Measurements from ENCODE around the gene LARP4B. TPM values are rescaled to one million over a fixed set of nuclear protein-coding genes. Genes with fewer than 3 reads are reported as not detected.
"Not testable (repeated sequence)": the region's sequence is repeated elsewhere in the genome, so short reads cannot be mapped to it uniquely, and the experiment has no call there.

Gene LARP4B
- total RNA-seq, 1 donor from 2014 or later: 30.8 TPM

DNA sequence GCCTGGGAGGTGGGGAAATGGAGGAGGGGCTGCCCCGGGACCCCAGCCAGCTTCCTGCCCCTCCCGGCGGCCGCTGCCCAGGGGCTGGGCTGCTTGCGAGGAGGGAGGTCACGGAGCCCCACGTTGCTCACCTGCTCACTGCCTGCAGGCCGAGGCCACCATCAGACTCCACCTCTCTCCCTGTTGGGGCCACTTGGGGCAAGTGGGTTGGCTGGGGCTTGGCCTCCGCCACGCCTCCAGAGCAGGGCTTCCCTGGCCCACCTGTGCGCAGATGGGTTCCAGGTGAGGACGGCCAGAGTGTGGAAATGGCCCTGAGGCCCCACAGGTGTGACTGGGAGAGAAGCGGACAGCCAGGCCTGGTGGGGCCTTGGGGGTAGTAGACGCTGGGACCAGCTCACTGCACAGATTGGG lies 159.3 kb downstream of the LARP4B start:
- H3K36me3 ChIP-seq (ENCODE audit: control insufficient read depth in 3 of 3, insufficient read depth in 3 of 3, low read length in 3 of 3): no peaks in the 10 kb centered on the region
- no peak overlapping the region for H3K27ac ChIP-seq (ENCODE audit: low read depth, low read length)
- H3K9me3 ChIP-seq (ENCODE audit: control insufficient read depth in 3 of 3, low read length in 3 of 3): peaks cover 0 to 9% (median 3%) of the 10 kb centered on the region in 3 donors
- H3K4me3 ChIP-seq (ENCODE audit: low read length in 3 of 3): no peak overlapping the region
- no peak overlapping the region for H3K9ac ChIP-seq (ENCODE audit: low read depth in 1 of 3, low read length in 3 of 3)
- H3K27me3 ChIP-seq (ENCODE audit: control insufficient read depth in 3 of 3, insufficient read depth in 3 of 3, low read length in 3 of 3): no peaks in the 10 kb centered on the region
- peaks cover 4 to 12% (median 10%) of the 10 kb centered on the region in 3 donors for H3K4me1 ChIP-seq (ENCODE audit: control insufficient read depth in 3 of 3, insufficient read depth in 3 of 3, low read length in 3 of 3)

DNA sequence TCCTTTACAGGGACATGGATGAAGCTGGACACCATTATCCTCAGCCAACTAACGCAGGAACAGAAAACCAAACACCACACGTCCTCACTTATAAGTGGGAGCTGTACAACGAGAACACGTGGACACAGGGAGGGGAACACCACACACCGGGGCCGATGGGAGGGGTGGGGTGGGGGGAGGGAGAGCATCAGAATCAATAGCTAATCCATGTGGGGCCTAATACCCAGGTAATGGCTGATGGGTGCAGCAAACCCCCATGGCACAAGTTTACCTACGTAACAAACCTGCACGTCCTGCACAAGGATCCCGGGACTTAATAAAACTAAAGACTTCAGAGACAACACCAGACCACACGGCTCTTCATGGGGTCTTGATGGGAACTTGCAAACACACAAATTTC lies 159.9 kb downstream of the LARP4B start:
- Histone ChIP-seq H3K36me3 (ENCODE audit: control insufficient read depth in 3 of 3, insufficient read depth in 3 of 3, low read length in 3 of 3) (no peaks in the 10 kb centered on the region), H3K9me3 (ENCODE audit: control insufficient read depth in 3 of 3, low read length in 3 of 3) (peaks cover 0 to 11% (median 4%) of the 10 kb centered on the region in 3 donors), H3K27ac (ENCODE audit: low read depth, low read length) (no peak overlapping the region), H3K9ac (ENCODE audit: low read depth in 1 of 3, low read length in 3 of 3) (no peak overlapping the region), H3K4me1 (ENCODE audit: control insufficient read depth in 3 of 3, insufficient read depth in 3 of 3, low read length in 3 of 3) (peaks cover 4 to 12% (median 10%) of the 10 kb centered on the region in 3 donors), H3K27me3 (ENCODE audit: control insufficient read depth in 3 of 3, insufficient read depth in 3 of 3, low read length in 3 of 3) (no peaks in the 10 kb centered on the region), H3K4me3 (ENCODE audit: low read length in 3 of 3) (no peak overlapping the region)

- no peak overlapping the region for H3K27ac ChIP-seq (ENCODE audit: low read depth, low read length)
- no peak overlapping the region for H3K4me3 ChIP-seq (ENCODE audit: low read length in 3 of 3)
- H3K9me3 ChIP-seq (ENCODE audit: control insufficient read depth in 3 of 3, low read length in 3 of 3): peaks cover 0 to 11% (median 4%) of the 10 kb centered on the region in 3 donors
- H3K9ac ChIP-seq (ENCODE audit: low read depth in 1 of 3, low read length in 3 of 3): no peak overlapping the region
- H3K4me1 ChIP-seq (ENCODE audit: control insufficient read depth in 3 of 3, insufficient read depth in 3 of 3, low read length in 3 of 3): peaks cover 4 to 12% (median 10%) of the 10 kb centered on the region in 3 donors
- H3K27me3 ChIP-seq (ENCODE audit: control insufficient read depth in 3 of 3, insufficient read depth in 3 of 3, low read length in 3 of 3): no peaks in the 10 kb centered on the region
- H3K36me3 ChIP-seq (ENCODE audit: control insufficient read depth in 3 of 3, insufficient read depth in 3 of 3, low read length in 3 of 3): no peaks in the 10 kb centered on the region
These were observed 160.5 kb downstream of the LARP4B start for GRCh38 chr10:770975-771374.

DNA sequence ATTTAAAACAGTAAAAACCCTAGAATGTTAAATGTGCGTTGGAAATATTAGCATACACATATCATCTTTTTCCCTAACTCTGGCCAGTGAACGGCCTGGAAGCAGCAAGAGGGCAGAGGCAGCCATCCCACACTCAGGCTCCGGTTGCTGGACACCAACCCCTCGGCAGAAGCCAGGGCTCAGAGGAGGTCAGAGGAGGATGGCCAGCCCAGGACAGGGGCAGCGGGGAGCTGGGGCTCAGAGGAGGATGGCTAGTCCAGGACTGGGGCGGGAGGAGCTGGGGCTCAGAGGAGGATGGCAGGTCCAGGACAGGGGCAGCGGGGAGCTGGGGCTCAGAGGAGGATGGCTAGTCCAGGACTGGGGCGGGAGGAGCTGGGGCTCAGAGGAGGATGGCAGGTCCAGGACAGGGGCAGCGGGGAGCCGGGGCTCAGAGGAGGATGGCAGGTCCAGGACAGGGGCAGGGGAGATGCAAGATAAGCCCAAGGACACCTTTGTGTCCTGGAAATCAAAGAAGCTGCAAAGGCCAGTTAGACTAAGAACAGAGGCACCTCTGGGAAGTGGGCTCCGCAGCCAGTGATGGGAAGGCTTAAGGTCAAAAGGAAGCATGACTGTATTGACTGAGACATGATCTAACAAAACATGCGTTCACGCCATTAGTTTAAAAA lies 161.3 kb downstream of the LARP4B start:
- not testable (repeated sequence) for H3K4me1 ChIP-seq (ENCODE audit: control insufficient read depth in 3 of 3, insufficient read depth in 3 of 3, low read length in 3 of 3); H3K36me3 ChIP-seq (ENCODE audit: control insufficient read depth in 3 of 3, insufficient read depth in 3 of 3, low read length in 3 of 3)
- H3K9me3 ChIP-seq (ENCODE audit: control insufficient read depth in 3 of 3, low read length in 3 of 3): peaks cover 0 to 11% (median 4%) of the 10 kb centered on the region in 3 donors

DNA sequence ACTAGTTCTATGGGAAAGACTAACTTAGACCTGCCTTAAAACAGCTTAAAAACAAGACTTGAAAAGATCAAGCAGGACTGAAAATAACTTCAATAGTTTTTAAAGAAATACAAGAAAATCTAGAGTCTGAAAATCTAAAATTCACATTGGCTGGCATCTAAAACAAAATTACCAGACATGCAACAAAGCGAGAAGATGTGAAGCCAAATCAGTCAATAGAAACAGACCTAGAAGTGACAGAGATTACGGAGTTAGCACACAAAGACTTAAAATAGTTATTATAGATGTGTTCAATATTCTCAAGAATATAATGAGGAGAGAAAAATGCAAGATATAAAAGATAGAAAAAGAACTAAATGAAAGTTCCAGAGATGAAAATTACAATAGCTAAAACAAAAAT lies 163.7 kb downstream of the LARP4B start:
- no peaks in the 10 kb centered on the region for H3K27me3 ChIP-seq (ENCODE audit: control insufficient read depth in 3 of 3, insufficient read depth in 3 of 3, low read length in 3 of 3)
- no peak overlapping the region for H3K9ac ChIP-seq (ENCODE audit: low read depth in 1 of 3, low read length in 3 of 3)
- no peaks in the 10 kb centered on the region for H3K4me1 ChIP-seq (ENCODE audit: control insufficient read depth in 3 of 3, insufficient read depth in 3 of 3, low read length in 3 of 3)
- peaks cover 2 to 11% (median 4%) of the 10 kb centered on the region in 3 donors for H3K9me3 ChIP-seq (ENCODE audit: control insufficient read depth in 3 of 3, low read length in 3 of 3)
- no peak overlapping the region for H3K27ac ChIP-seq (ENCODE audit: low read depth, low read length)
- H3K4me3 ChIP-seq (ENCODE audit: low read length in 3 of 3): no peak overlapping the region
- H3K36me3 ChIP-seq (ENCODE audit: control insufficient read depth in 3 of 3, insufficient read depth in 3 of 3, low read length in 3 of 3): no peaks in the 10 kb centered on the region

More for the DNA sequence above, 161.3 kb downstream of the LARP4B start:
- not testable (repeated sequence) for H3K27me3 ChIP-seq (ENCODE audit: control insufficient read depth in 3 of 3, insufficient read depth in 3 of 3, low read length in 3 of 3); H3K9ac ChIP-seq (ENCODE audit: low read depth in 1 of 3, low read length in 3 of 3); H3K27ac ChIP-seq (ENCODE audit: low read depth, low read length); H3K4me3 ChIP-seq (ENCODE audit: low read length in 3 of 3)

DNA sequence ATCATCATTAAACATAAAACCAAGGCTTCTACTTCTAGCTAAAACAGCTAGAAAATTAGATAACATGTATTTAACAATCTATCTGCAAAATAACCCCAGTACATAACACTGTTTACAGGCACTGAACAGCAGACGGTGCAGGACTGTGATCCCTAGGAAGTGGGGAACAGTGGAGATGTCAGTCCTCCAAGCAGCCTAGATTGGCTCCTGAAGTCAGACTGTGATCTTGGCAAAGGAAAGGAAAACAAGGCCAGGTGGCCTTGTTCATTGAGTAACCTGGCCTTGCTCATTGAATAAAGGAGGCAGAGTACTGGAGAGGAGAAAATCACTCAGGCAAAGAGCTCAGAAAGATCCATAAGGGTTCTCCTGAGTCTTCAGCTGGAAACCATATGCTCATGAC lies 164.3 kb downstream of the LARP4B start:
- no peaks in the 10 kb centered on the region for H3K27me3 ChIP-seq (ENCODE audit: control insufficient read depth in 3 of 3, insufficient read depth in 3 of 3, low read length in 3 of 3)
- H3K4me3 ChIP-seq (ENCODE audit: low read length in 3 of 3): no peak overlapping the region
- H3K9ac ChIP-seq (ENCODE audit: low read depth in 1 of 3, low read length in 3 of 3): no peak overlapping the region
- no peaks in the 10 kb centered on the region for H3K4me1 ChIP-seq (ENCODE audit: control insufficient read depth in 3 of 3, insufficient read depth in 3 of 3, low read length in 3 of 3)
- no peaks in the 10 kb centered on the region for H3K36me3 ChIP-seq (ENCODE audit: control insufficient read depth in 3 of 3, insufficient read depth in 3 of 3, low read length in 3 of 3)
- H3K27ac ChIP-seq (ENCODE audit: low read depth, low read length): no peak overlapping the region
- peaks cover 2 to 11% (median 4%) of the 10 kb centered on the region in 3 donors for H3K9me3 ChIP-seq (ENCODE audit: control insufficient read depth in 3 of 3, low read length in 3 of 3)

GRCh38 chr10:761376-761775 lies 170.1 kb downstream of the LARP4B start:
- no peak overlapping the region for H3K4me3 ChIP-seq (ENCODE audit: low read length in 3 of 3)
- H3K27ac ChIP-seq (ENCODE audit: low read depth, low read length): no peak overlapping the region
- no peaks in the 10 kb centered on the region for H3K4me1 ChIP-seq (ENCODE audit: control insufficient read depth in 3 of 3, insufficient read depth in 3 of 3, low read length in 3 of 3)
- H3K9me3 ChIP-seq (ENCODE audit: control insufficient read depth in 3 of 3, low read length in 3 of 3): peaks cover 0 to 9% (median 8%) of the 10 kb centered on the region in 3 donors
- no peak overlapping the region for H3K9ac ChIP-seq (ENCODE audit: low read depth in 1 of 3, low read length in 3 of 3)
- no peaks in the 10 kb centered on the region for H3K36me3 ChIP-seq (ENCODE audit: control insufficient read depth in 3 of 3, insufficient read depth in 3 of 3, low read length in 3 of 3)
- no peaks in the 10 kb centered on the region for H3K27me3 ChIP-seq (ENCODE audit: control insufficient read depth in 3 of 3, insufficient read depth in 3 of 3, low read length in 3 of 3)

GRCh38 chr10:760622-761021 lies 170.9 kb downstream of the LARP4B start:
- H3K9me3 ChIP-seq (ENCODE audit: control insufficient read depth in 3 of 3, low read length in 3 of 3): peaks cover 0 to 9% (median 9%) of the 10 kb centered on the region in 3 donors
- H3K4me1 ChIP-seq (ENCODE audit: control insufficient read depth in 3 of 3, insufficient read depth in 3 of 3, low read length in 3 of 3): no peaks in the 10 kb centered on the region
- H3K36me3 ChIP-seq (ENCODE audit: control insufficient read depth in 3 of 3, insufficient read depth in 3 of 3, low read length in 3 of 3): no peaks in the 10 kb centered on the region
- H3K9ac ChIP-seq (ENCODE audit: low read depth in 1 of 3, low read length in 3 of 3): no peak overlapping the region
- H3K27me3 ChIP-seq (ENCODE audit: control insufficient read depth in 3 of 3, insufficient read depth in 3 of 3, low read length in 3 of 3): no peaks in the 10 kb centered on the region
- H3K27ac ChIP-seq (ENCODE audit: low read depth, low read length): no peak overlapping the region
- H3K4me3 ChIP-seq (ENCODE audit: low read length in 3 of 3): no peak overlapping the region

DNA sequence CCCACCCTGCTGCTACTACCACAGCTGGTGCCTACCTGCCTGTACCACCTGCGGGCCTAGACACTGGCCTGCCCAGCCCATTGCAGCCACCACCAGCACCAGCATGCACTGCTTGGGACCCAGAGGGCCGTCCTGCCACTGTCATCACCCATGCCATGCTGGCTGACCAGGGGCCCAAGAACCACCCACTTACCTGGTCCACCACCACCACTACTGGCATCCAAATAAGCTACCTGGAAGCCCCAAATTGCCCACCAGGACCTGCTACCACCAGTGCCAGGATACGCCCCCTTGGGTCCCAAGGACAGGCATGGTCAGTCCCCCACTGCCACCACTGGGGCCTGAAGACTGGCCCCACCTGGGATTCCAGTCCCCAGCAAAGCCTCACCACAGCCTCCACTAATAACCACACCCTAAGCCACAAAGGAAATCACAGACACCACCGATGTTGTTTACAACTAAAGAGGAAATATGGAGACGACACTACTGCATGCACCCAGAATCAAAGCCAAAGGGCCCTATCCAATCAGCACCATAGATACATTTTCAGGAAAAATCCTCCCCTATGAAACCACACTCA lies 171.5 kb downstream of the LARP4B start:
- H3K9me3 ChIP-seq (ENCODE audit: control insufficient read depth in 3 of 3, low read length in 3 of 3): peaks cover 0 to 12% (median 11%) of the 10 kb centered on the region in 3 donors
- H3K27me3 ChIP-seq (ENCODE audit: control insufficient read depth in 3 of 3, insufficient read depth in 3 of 3, low read length in 3 of 3): no peaks in the 10 kb centered on the region
- no peaks in the 10 kb centered on the region for H3K4me1 ChIP-seq (ENCODE audit: control insufficient read depth in 3 of 3, insufficient read depth in 3 of 3, low read length in 3 of 3)
- no peak overlapping the region for H3K4me3 ChIP-seq (ENCODE audit: low read length in 3 of 3)
- no peaks in the 10 kb centered on the region for H3K36me3 ChIP-seq (ENCODE audit: control insufficient read depth in 3 of 3, insufficient read depth in 3 of 3, low read length in 3 of 3)
- H3K27ac ChIP-seq (ENCODE audit: low read depth, low read length): no peak overlapping the region
- no peak overlapping the region for H3K9ac ChIP-seq (ENCODE audit: low read depth in 1 of 3, low read length in 3 of 3)

Measured in skeletal muscle tissue (tissue), 4 donors.